ENCODE results near the gene AP4M1.

AP4M1 gene
- 3.5 to 11.2 (median 6.5) reads per million in 18 experiments for total RNA-seq

DNA sequence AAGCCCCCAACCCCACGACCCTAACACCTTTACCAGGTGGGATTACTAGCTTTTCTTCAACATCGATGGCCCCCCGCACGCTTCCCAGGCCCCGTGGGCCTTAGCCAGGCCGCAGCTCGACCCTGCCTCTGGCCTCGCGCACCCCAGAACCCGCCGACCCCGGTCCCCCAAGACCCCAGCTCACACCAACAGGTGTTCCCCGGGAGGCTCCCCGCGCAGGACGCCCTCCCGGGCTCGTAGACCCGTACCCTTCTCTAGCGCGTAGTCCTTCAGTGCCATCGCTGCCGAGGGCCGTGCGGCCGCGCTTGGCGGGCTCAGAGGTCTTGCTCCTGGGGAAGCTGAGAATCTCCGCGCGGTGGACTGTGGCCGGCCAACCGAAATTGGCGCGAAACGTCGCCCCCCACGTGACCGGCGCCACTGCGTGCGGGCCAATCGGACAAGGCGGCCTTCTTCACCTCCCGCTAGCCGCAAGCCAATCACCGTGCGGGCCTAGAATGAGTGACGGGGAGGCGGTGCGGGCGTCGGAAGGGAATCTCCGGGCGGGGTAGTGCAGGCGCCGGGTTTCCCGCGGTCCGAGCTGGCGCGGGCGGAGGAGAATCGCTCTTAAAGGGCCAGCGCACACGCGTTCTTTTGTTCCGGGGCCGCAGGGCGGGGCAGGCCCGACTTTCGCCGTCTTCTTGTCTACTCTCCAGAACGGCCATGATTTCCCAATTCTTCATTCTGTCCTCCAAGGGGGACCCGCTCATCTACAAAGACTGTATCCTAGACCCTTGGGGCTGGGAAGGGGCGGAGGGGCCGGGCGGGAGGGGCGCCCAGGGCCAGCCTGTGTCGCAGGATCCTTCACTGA, at the start of gene AP4M1, which contains the start of gene MCM7:
TSS of gene AP4M1 (plus strand) at position 628 of the 847 bp plus-strand sequence. CDS start at position 700, 72 bp downstream.
TSS of gene MCM7 (minus strand) at position 382 of the 847 bp plus-strand sequence. CDS start at position 279, 103 bp downstream.
- peak; percentile 99 for DNase-seq

- peak; percentile 63 to 71 for DNase-seq
These were observed 48.2 kb upstream of the AP4M1 start for GRCh38 chr7:100053215-100053614.

DNA sequence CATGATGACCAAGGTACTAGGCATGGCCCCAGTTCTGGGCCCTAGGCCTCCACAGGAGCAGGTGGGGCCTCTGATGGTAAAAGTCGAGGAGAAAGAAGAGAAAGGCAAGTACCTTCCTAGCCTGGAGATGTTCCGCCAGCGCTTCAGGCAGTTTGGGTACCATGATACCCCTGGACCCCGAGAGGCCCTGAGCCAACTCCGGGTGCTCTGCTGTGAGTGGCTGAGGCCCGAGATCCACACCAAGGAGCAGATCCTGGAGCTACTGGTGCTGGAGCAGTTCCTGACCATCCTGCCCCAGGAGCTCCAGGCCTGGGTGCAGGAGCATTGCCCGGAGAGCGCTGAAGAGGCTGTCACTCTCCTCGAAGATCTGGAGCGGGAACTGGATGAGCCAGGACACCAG, 44.4 kb upstream of the AP4M1 start:
- DNase-seq, result no peak

- DNase-seq, result no peak
These were observed 42.1 kb upstream of the AP4M1 start for GRCh38 chr7:100059251-100059739.

GRCh38 chr7:100061518-100062193, 39.8 kb upstream of the AP4M1 start:
- DNase-seq, result no peak

- no peak for DNase-seq
These were observed 38.1 kb upstream of the AP4M1 start for GRCh38 chr7:100063376-100063775.

DNA sequence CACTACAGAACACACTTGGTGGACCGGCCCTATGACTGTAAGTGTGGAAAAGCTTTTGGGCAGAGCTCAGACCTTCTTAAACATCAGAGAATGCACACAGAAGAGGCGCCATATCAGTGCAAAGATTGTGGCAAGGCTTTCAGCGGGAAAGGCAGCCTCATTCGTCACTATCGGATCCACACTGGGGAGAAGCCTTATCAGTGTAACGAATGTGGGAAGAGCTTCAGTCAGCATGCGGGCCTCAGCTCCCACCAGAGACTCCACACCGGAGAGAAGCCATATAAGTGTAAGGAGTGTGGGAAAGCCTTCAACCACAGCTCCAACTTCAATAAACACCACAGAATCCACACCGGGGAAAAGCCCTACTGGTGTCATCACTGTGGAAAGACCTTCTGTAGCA, 37.3 kb upstream of the AP4M1 start:
- DNase-seq, result no peak

- DNase-seq, result no peak
These were observed 35.8 kb upstream of the AP4M1 start for GRCh38 chr7:100065452-100066186.

- DNase-seq, result no peak
These were observed 34.5 kb upstream of the AP4M1 start for GRCh38 chr7:100066953-100067352.

- no peak for DNase-seq
These were observed 31.5 kb upstream of the AP4M1 start for GRCh38 chr7:100069991-100070390.

DNA sequence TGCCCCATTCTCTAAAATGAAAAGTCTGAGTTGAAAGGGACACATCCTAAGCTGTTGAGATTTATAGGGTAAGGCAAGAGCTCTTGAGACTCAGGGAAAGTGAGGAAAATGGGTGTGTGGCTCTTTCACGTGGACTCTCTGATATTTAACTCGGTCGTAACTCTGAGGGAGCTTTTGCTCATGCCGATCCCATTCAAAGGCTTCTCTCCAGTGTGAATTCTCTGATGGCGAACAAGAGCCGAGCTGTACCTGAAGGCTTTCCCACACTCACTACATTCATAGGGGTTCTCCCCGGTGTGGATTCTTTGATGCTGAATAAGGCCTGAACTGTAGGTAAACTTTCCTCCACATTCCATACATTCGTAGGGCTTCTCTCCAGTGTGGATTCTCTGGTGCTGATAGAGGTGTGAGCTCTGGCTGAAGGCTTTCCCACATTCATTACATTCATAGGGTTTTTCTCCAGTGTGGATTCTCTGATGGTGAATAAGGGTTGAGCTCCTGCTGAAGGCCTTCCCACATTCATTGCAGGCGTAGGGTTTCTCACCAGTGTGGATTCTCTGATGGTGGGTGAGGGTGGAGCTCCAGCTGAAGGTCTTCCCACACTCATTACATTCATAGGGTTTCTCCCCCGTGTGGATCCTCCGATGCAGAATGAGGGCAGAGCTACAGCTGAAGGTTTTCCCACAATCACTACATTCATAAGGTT, 30.3 kb upstream of the AP4M1 start:
- DNase-seq, result no peak

- no peak for DNase-seq
These were observed 29.0 kb upstream of the AP4M1 start for GRCh38 chr7:100072462-100072861.

DNA sequence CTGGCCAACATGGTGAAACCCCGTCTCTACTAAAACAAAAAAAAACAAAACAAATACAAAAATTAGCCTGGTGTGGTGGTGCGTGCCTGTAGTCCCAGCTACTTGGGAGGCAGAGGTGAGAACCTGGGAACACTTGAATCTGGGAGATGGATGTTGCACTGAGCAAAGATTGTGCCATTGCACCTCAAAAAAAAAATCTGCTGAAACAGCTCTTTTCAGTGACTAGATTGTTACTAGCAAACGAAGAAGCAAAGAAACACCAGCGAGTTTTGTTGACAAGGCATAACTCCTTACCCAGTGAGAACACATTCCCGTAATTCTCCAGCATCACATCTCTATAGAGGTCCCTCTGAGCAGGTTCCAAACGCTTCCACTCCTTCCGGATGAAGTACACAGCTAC, 26.6 kb upstream of the AP4M1 start:
- no peak for DNase-seq

DNA sequence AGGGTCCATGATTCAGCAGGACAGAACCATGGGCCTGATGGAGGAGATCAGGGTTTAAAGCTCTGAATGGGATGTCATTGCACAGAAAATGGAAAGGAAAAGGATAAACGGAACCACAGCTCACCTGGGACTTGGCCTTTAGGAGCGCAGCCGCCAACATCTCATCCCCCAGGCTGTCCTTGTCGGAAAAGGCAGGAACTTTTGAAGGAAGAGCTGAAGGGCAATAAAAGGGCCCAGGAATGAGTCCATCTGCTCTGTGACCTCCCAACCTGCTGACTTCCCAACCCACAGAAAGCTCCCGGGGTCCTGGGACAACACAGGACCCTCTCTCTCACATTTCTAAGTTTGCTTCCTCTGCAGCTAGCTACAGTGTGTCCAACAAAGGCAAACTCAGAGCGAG, 26.0 kb upstream of the AP4M1 start:
- no peak for DNase-seq

GRCh38 chr7:100077205-100077604, 24.2 kb upstream of the AP4M1 start:
- no peak for DNase-seq

- DNase-seq, result no peak
These were observed 22.4 kb upstream of the AP4M1 start for GRCh38 chr7:100079024-100079560.

DNA sequence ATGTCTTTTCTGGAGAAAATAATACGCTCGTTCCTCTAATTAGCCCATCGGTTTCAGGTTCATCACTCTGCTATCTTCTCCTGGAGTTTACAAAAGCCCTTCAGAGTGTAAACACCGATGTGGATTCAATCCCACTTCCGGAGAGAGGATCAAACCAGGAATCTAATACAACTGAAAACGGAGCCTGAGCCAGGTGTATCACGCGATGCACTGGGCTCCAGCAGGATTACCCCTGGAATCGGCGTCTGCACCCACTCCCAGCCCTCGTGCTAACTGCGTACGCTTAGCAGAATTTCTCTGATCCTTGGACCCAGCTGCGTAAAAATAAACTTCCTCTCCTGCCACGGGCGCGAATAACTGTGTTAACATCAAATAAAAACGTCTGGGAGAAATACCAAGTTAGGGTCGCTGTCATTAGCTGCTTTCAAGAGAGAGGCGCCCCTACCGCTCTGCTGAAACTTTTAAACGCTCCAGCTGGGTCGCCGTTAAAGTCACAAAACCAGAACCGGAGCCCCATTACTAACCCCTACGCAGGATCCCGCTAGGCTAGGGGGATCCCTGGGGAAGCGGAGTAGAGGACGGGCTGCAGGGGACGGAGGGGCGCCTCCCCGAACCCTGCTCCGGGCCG, 20.4 kb upstream of the AP4M1 start:
- peak; percentile 21 to 35 for DNase-seq

DNA sequence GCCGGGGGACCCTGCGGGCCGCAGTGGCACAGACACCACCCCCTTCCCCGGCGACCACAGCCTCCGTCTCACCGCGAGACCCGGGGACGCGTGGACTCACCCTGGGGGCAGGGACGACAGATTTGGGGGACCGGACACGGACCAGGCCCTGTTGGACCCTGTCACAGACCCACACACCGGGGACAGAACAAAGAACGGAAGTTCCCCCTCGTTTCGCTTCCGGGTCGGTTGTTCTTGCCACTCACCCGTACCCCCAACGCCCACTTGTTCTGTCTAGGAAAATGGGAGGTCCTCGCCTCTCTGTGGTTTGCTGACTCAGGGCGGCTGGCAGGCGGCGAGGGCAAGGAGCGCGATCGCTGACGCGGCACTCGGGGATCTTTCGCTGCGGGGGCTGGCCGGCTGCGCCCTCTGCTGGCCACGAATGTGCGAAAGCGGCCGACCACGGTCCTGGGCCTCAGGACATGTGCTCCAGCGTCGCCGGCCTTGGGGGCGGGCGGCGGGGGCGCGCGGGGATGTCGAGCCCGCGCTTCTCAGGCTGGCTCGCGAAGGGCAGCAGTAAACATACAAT, 19.8 kb upstream of the AP4M1 start, which contains the start of gene ZNF3:
TSS of gene ZNF3 (minus strand) at position 189 of the 568 bp plus-strand sequence. CDS start 4,366 bp downstream, outside the sequence.
- DNase-seq, result peak; percentile 99

- DNase-seq, result no peak
These were observed 18.5 kb upstream of the AP4M1 start for GRCh38 chr7:100082978-100083377.

DNA sequence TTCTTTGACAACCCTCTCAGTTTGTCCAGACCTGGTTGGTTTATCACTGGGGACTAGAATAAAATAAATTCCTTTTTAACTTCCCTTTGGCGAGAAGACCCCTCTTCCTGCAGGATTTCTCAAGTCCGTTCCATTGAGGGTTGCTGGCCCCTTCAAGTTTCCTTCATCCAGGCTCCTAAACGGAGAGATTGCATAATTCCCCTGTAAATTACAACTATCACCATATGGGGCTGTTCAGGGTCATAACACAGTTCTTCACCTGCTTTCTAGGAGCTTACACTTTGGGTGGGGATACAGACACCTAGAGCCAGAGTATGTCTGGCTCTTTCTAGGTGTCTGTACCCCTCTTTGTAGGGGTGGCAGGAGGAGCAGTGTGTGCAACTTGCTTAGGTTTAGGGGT, 15.9 kb upstream of the AP4M1 start:
- DNase-seq, result no peak
